GM12873 (cell line): ENCODE data around the gene CPA3.

Source experiments
- CTCF ChIP-seq: IDR thresholded peaks from 2 replicates; pipeline ENCODE4 v1.5.1; 2012; ENCODE audit warnings: low read depth, mild to moderate bottlenecking, moderate library complexity, low read length, control low read depth; ENCODE audit not compliant: insufficient read depth; ENCODE audit errors: missing control alignments

CPA3 gene

DNA sequence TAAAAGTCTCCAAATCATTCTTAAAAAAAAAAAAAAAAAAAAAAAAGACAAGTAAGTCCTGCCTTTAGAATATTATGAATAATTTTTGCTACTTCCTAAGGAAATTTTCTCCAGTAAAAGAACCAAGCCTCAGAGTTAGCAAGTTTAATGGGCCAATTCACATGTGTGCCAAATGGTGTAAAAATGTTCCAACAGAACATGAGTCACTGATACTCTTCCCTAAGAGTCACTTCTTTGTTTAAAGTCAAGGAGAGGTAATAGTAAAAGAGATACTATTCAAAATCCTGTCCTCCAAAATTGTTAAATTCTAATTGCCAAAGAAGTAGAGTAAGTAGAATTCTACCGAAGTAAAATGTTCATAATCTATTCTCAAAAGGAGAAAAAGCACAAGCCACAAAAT is 17.7 kb upstream of the CPA3 start:
- TF ChIP-seq CTCF = no peak

- TF ChIP-seq CTCF = no peak
Observed at GRCh38 chr3:148848410-148848809, 16.7 kb upstream of the CPA3 start.

DNA sequence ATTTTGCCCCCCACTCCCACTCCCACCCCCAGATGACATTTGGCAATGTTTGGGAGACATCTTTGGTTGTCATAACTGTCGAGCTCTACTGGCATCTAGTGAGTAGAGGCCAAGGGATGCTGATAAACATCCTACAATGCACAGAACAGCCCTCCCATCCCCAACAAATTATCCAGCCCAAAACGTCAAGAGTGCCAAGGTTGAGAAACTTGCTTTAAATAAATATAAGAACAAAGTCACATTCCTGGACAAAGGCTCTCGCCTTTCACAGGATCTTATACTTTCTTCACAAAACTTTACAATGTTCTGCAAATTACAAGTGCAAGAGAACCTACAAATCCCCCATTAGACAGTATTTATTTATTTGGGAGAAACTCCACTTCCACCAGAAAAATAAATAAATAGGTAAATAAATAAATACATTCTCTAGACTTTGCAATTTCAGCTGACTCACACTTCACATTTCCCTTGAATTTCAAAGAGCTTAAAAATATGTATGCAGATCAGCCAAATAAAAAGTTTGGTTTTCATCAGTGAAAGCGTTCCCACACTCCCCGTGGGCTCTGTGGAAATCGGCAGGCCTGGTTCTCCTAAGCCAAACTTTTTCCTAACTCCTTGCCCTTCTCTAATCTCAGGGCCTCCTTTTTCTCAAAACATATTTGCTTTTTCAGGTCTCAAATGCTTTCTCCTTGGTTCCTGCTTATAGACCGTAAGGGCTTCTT is 12.7 kb upstream of the CPA3 start:
- no peak for TF ChIP-seq CTCF

DNA sequence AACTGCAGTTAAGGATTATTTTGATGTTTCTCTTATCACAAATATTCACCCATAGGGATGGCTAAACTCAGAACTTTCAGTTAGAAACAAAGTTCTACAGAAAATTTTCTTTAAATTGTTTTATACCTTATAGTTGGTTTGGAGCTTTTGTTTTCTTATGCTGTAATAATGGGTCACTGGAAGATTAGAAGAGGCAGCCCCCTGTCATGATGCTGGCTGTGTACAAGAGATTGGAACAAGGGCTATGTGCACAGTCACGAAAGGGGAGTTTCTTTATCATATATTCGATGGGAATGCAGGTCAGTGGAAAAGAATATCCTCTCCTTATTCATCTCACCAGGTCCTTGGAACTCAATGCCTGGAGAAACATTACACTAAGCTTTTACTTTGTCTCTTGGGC is 12.0 kb upstream of the CPA3 start:
- no peak for TF ChIP-seq CTCF

DNA sequence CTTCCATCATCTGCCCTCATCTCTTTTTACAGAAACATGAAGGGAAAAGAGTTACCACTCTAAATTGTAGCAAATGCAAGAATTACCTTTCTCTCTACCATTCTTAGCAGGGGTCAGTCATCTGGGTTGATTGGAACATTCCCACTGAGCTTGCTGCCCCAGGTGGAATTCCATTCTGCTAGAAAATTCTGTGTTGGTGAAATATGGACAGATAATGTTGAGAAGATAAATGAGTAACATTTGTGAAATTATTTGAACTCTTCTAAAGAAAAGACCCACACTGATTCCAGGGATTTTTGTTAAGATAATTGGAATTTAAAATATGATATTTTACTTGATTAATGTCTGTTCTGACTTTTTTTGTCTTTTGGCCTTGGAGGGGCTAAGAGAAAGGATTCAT is 11.0 kb upstream of the CPA3 start:
- TF ChIP-seq CTCF = no peak

DNA sequence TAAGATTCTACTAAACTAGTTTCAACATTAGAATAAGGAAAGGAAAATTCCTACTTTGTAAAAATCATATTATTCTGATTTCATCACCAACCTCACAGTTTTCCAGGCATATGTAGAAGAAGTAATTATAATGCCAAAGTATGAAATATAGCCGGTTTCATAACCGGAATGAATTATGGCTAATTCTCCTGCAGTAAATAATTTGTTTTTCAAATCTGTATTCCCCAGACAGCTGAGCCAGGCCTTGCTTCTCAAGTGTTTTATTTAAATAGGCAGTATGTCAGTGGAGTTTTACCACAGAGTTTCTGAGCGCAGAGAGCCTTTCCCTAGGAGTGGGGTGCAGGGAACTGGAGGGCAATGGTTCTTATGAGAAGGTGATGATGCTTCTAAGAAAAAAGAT is 8.7 kb upstream of the CPA3 start:
- TF ChIP-seq CTCF = no peak

GRCh38 chr3:148857316-148857715 is 7.8 kb upstream of the CPA3 start:
- no peak for TF ChIP-seq CTCF
